Upper lobe of left lung (tissue), 4 donors: ENCODE data around the gene ATXN7L1.

ENCODE experiments used
- EP300 ChIP-seq, 4 donors: sonication (generic); formaldehyde crosslinking; IDR thresholded peaks; one replicate each; pipeline ENCODE4 v1.5.1; 2017; ENCODE audit warnings: antibody characterized with exemption in 4 of 4, control low read depth in 2 of 4
- POLR2A ChIP-seq, 4 donors: fragments of 450-650 bp; IDR thresholded peaks; one replicate each; pipeline ENCODE4 v1.5.1; 2016 to 2017; ENCODE audit warnings: antibody characterized with exemption in 4 of 4, mild to moderate bottlenecking in 2 of 4
- POLR2AphosphoS5 ChIP-seq, 2 donors: sonication (generic); formaldehyde crosslinking; IDR thresholded peaks; one replicate each; pipeline ENCODE4 v1.5.1; 2017; ENCODE audit warnings: antibody characterized with exemption in 2 of 2
- TF ChIP-seq, protein P1 (sequence below), 6 experiments: fragments of 450-650 bp in 4 of 6; fragments of 200-600 bp in 2 of 6; sonication (generic) in 2 of 6; IDR thresholded peaks; one replicate each; pipeline ENCODE4 v1.5.1; 2016 to 2019; ENCODE audit warnings: antibody characterized with exemption in 6 of 6

DNA sequence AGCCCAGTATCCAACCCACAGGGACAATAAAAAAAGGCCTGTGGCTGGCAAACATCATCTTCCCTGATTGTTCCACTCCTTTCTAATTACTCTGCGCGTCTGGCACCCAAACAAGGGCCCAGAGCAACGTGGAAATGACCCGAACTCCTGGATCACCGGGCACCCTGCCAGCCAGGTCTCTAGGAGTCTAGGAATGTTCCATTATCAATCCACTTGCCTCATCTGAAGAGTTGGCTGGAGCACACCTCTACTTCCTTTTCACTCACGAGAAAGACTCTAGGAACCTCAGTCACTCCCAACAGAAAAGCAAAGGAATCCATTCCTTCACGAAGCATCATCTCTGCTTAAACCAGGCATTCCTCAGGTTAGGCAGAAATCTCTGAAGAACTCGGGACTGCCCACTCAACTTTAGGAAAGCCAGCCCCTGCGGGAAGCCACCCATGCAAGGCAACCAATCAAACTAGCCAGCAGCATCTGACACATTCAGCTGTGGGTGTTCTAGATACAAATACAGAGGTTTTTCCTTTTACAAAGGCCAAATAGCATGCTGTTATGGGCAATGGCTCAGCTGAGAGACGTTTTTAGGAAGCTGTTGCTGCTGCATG is 37.7 kb downstream of the ATXN7L1 start:
- TF ChIP-seq, protein P1, sequence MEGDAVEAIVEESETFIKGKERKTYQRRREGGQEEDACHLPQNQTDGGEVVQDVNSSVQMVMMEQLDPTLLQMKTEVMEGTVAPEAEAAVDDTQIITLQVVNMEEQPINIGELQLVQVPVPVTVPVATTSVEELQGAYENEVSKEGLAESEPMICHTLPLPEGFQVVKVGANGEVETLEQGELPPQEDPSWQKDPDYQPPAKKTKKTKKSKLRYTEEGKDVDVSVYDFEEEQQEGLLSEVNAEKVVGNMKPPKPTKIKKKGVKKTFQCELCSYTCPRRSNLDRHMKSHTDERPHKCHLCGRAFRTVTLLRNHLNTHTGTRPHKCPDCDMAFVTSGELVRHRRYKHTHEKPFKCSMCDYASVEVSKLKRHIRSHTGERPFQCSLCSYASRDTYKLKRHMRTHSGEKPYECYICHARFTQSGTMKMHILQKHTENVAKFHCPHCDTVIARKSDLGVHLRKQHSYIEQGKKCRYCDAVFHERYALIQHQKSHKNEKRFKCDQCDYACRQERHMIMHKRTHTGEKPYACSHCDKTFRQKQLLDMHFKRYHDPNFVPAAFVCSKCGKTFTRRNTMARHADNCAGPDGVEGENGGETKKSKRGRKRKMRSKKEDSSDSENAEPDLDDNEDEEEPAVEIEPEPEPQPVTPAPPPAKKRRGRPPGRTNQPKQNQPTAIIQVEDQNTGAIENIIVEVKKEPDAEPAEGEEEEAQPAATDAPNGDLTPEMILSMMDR (IDR thresholded peaks at IDR 0.05): no peak
- TF ChIP-seq POLR2A (IDR thresholded peaks at IDR 0.05) (no peak), POLR2AphosphoS5 (IDR thresholded peaks at IDR 0.05) (no peak), EP300 (IDR thresholded peaks at IDR 0.05) (no peak)
